SU-DHL-6 (cell line): ENCODE data around the gene UNC5B.

Source experiments
- H2AFZ ChIP-seq: fragments of 200-600 bp; sonication (generic); 2 replicates; pipeline ENCODE4 v1.6.1; 2014; ENCODE audit warnings: low read depth, mild to moderate bottlenecking, moderate library complexity, mixed read lengths, antibody characterized with exemption, low read length; ENCODE audit not compliant: severe bottlenecking
- H3F3A ChIP-seq: fragments of 200-600 bp; shearing (Covaris generic); 2 replicates; pipeline ENCODE4 v1.6.0; 2016; ENCODE audit warnings: antibody characterized with exemption, mild to moderate bottlenecking; ENCODE audit not compliant: insufficient read depth
- H3K27ac ChIP-seq: fragments of 200-600 bp; sonication (generic); 2 replicates; pipeline ENCODE4 v1.5.1; 2016; ENCODE audit warnings: low read depth, mild to moderate bottlenecking, low read length, moderate library complexity, mixed read lengths
- H3K27me3 ChIP-seq: fragments of 200-600 bp; sonication (generic), shearing (Covaris generic); 2 replicates; pipeline ENCODE4 v1.6.0; 2014; ENCODE audit warnings: mild to moderate bottlenecking, low read length
- H3K36me3 ChIP-seq: fragments of 200-600 bp; sonication (generic); 2 replicates; pipeline ENCODE4 v1.6.1; 2014; ENCODE audit warnings: mild to moderate bottlenecking, low read length, mixed read lengths
- H3K4me2 ChIP-seq: fragments of 300-600, 200-600 bp; shearing (Covaris generic), sonication (generic); 2 replicates; pipeline ENCODE4 v1.6.0; 2014; ENCODE audit warnings: low read length, low read depth, mild to moderate bottlenecking; ENCODE audit not compliant: poor library complexity, severe bottlenecking
- H3K4me3 ChIP-seq: fragments of 200-600 bp; sonication (generic); 2 replicates; pipeline ENCODE4 v1.5.1; 2014; ENCODE audit warnings: antibody characterized with exemption, low read length, mild to moderate bottlenecking, mixed read lengths; ENCODE audit not compliant: insufficient read depth, poor library complexity, severe bottlenecking
- H3K79me2 ChIP-seq: fragments of 200-600 bp; sonication (generic); 2 replicates; pipeline ENCODE4 v1.6.1; 2014; ENCODE audit warnings: mild to moderate bottlenecking, low read length, moderate library complexity; ENCODE audit not compliant: insufficient read depth
- H3K9ac ChIP-seq: fragments of 200-600 bp; sonication (generic); 2 replicates; pipeline ENCODE4 v1.7.0; 2014; ENCODE audit warnings: mild to moderate bottlenecking, low read length
- H3K9me2 ChIP-seq: fragments of 200-600 bp; sonication (generic); replicated peaks from 2 replicates; pipeline ENCODE4 v1.6.1; 2014; ENCODE audit warnings: low read length; ENCODE audit not compliant: insufficient read depth
- H3K9me3 ChIP-seq: fragments of 200-600 bp; sonication (generic); 2 replicates; pipeline ENCODE4 v1.6.1; 2014; ENCODE audit warnings: low read length, mixed read lengths; ENCODE audit not compliant: insufficient read depth
- H4K20me1 ChIP-seq: fragments of 200-600 bp; sonication (generic); 2 replicates; pipeline ENCODE4 v1.6.1; 2014; ENCODE audit warnings: low read depth, mild to moderate bottlenecking, antibody characterized with exemption, low read length, moderate library complexity, mixed read lengths
- EZH2phosphoT487 ChIP-seq: fragments of 200-600 bp; sonication (generic), shearing (Covaris generic); conservative IDR thresholded peaks from 2 replicates; pipeline ENCODE4 v1.6.1; 2018; ENCODE audit warnings: mild to moderate bottlenecking, antibody characterized with exemption, low read length, moderate library complexity, mixed read lengths
- TF ChIP-seq, protein P1 (sequence below): fragments of 200-600 bp; sonication (generic); IDR thresholded peaks from one replicate; pipeline ENCODE4 v1.5.1; 2017; ENCODE audit warnings: antibody characterized with exemption, mild to moderate bottlenecking, low read length, moderate library complexity; ENCODE audit not compliant: insufficient read depth, poor library complexity, severe bottlenecking

UNC5B gene

DNA sequence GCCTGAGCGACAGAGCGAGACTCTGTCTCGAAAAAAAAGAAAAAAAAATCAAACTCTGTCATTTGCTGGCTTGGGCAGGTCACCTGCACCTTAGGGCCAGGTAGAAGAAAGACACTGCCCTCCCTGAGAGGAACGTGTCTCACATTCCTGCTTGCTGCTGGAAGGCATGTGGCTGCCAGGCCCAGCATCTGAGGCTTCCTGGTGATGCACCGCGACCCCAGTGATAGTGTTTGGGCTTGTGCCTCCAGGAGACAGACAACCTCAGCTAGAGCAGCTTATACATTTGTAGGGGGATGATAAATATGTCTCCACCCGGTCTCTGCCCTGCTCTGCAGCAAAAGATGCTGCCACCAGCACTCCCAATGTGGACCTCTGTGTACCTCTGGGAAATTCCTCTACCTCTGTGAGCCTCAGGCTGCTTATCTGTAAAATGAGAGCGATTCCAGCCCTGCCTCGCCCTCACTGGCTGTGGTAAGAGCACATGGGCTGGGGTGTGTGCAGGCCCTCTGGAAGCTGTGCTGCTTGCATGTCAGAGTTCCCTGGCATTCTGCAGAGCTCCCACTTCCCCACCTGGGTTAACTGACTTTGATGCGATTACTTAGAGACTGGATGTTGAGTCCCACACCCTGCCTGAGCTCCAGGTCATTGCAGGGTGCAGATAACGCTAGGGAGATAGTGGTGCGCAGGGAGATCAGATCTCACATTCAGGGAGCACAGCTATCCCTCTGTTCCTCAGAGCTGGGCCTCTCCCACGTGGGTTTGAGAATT is 126.5 kb downstream of the UNC5B start:
- H3K9me2 ChIP-seq: no peaks in the 10 kb centered on the region
- H3K27me3 ChIP-seq: no peaks in the 10 kb centered on the region
- no peak overlapping the region for H3K4me3 ChIP-seq
- no peak overlapping the region for H3K27ac ChIP-seq
- no peak overlapping the region for H3K9ac ChIP-seq
- TF ChIP-seq EZH2phosphoT487: no peak
- TF ChIP-seq, protein P1, sequence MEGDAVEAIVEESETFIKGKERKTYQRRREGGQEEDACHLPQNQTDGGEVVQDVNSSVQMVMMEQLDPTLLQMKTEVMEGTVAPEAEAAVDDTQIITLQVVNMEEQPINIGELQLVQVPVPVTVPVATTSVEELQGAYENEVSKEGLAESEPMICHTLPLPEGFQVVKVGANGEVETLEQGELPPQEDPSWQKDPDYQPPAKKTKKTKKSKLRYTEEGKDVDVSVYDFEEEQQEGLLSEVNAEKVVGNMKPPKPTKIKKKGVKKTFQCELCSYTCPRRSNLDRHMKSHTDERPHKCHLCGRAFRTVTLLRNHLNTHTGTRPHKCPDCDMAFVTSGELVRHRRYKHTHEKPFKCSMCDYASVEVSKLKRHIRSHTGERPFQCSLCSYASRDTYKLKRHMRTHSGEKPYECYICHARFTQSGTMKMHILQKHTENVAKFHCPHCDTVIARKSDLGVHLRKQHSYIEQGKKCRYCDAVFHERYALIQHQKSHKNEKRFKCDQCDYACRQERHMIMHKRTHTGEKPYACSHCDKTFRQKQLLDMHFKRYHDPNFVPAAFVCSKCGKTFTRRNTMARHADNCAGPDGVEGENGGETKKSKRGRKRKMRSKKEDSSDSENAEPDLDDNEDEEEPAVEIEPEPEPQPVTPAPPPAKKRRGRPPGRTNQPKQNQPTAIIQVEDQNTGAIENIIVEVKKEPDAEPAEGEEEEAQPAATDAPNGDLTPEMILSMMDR: no peak
- H3F3A ChIP-seq: no peaks in the 10 kb centered on the region
- H3K9me3 ChIP-seq: no peaks in the 10 kb centered on the region
- H3K36me3 ChIP-seq: no peaks in the 10 kb centered on the region
- no peaks in the 10 kb centered on the region; the same call in 1 of the 2 replicates for H4K20me1 ChIP-seq
- no peak overlapping the region for H3K4me2 ChIP-seq
- H2AFZ ChIP-seq: no peak overlapping the region
- H3K79me2 ChIP-seq: no peaks in the 10 kb centered on the region

DNA sequence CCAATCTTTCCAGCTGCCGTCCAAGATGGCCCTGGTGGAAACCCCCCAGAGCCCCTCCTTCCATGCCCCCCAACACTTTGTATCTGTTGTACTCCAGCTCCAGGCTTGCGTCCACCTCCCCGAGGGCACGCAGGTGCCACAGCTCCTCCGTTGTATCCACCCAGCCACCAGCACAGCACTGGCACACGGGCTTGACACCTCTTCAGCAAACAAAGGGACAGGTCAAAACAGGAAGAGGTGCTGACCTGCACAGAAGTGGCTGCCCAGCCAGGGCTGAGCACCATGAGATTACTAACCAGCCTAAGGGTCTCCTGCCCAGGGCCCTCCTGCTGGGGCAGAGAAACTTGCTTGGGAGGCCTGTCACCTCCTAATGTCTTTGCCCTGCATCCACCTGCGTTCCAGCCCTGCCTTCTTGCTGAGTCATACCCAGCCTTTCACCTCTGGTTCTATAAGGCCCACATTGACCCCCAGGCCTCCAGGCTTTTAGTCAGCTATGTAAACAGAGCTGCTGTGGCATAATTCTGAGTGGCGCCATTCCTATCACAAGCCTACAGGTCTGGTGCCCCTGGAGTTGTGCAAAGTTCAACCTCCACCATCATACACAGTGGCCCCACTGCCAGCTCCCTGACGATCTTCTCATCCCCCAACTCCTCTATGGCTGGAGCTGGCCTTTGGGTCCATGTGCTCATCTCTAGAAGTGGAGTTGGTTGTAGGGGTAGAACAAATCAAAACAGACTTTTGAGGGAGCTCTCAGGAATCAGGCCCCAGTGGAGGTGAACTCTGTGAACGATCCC is 127.6 kb downstream of the UNC5B start:
- no peaks in the 10 kb centered on the region; the same call in 1 of the 2 replicates for H4K20me1 ChIP-seq
- H3K9me2 ChIP-seq: no peaks in the 10 kb centered on the region
- no peaks in the 10 kb centered on the region for H3K79me2 ChIP-seq
- no peak overlapping the region for H3K27ac ChIP-seq
- H3K9me3 ChIP-seq: no peaks in the 10 kb centered on the region
- no peaks in the 10 kb centered on the region for H3K27me3 ChIP-seq
- H3K4me3 ChIP-seq: no peak overlapping the region
- H3F3A ChIP-seq: no peaks in the 10 kb centered on the region
- H2AFZ ChIP-seq: no peak overlapping the region
- H3K4me2 ChIP-seq: no peak overlapping the region
- no peaks in the 10 kb centered on the region for H3K36me3 ChIP-seq
- H3K9ac ChIP-seq: no peak overlapping the region
- no peak for TF ChIP-seq EZH2phosphoT487
- TF ChIP-seq, protein P1: no peak

DNA sequence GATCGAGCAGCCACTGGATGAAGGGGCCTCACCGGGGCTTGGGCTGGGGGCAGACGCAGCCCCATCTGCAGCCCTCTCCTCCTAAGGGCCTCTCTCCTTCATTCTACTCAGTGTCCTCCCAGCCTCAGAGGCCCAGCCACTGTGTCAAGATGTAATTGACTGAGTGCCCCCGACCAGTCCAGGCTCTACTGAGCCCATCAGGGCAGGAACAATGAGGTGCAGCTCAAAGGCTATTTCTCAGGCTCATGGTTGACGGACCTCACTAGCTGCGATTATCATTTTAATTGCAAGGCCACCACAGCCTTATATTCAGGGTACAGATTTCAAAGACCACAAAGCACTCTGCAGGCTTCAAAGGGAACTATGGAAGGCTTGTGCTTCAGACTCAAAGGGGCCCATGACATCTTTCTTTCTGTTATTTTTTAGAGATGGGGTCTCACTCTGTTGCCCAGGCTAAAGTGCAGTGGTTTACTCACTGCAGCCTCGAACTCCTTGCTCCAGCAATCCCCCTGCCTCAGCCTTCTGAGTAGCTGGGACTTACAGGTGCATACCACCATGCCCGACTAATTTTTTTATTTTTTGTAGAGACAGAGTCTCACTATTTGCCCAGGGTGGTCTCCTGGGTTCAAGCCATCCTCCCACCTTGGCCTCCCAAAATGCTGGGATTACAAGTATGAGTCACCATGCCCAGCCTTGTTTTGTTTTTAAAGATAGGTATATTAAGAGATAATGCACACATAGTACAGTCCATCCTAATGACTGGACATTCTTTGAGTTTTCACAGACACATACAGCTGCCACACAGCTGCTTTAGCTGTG is 130.4 kb downstream of the UNC5B start:
- Histone ChIP-seq H3K36me3 (no peaks in the 10 kb centered on the region), H4K20me1 (no peaks in the 10 kb centered on the region; the same call in 1 of the 2 replicates), H3K9me2 (no peaks in the 10 kb centered on the region), H3K27ac (no peak overlapping the region), H3K9me3 (no peaks in the 10 kb centered on the region), H3K4me3 (no peak overlapping the region), H2AFZ (no peak overlapping the region), H3K79me2 (no peaks in the 10 kb centered on the region), H3K4me2 (no peak overlapping the region), H3K9ac (no peak overlapping the region), H3F3A (no peaks in the 10 kb centered on the region), H3K27me3 (no peaks in the 10 kb centered on the region)
- TF ChIP-seq EZH2phosphoT487: no peak
- TF ChIP-seq, protein P1: no peak
